GM19372 (cell line): Measurements from ENCODE around the gene DERA.
"Not testable (repeated sequence)": the region's sequence is repeated elsewhere in the genome, so short reads cannot be mapped to it uniquely, and the experiment has no call there.

ENCODE experiments used
- ATAC-seq: cut with Tn5 transposase; IDR thresholded peaks from one replicate; pipeline ENCODE4 v1.9.1; 2021; ENCODE audit warnings: mild to moderate bottlenecking, low read depth, moderate library complexity; ENCODE audit not compliant: unreplicated experiment

DERA gene

DNA sequence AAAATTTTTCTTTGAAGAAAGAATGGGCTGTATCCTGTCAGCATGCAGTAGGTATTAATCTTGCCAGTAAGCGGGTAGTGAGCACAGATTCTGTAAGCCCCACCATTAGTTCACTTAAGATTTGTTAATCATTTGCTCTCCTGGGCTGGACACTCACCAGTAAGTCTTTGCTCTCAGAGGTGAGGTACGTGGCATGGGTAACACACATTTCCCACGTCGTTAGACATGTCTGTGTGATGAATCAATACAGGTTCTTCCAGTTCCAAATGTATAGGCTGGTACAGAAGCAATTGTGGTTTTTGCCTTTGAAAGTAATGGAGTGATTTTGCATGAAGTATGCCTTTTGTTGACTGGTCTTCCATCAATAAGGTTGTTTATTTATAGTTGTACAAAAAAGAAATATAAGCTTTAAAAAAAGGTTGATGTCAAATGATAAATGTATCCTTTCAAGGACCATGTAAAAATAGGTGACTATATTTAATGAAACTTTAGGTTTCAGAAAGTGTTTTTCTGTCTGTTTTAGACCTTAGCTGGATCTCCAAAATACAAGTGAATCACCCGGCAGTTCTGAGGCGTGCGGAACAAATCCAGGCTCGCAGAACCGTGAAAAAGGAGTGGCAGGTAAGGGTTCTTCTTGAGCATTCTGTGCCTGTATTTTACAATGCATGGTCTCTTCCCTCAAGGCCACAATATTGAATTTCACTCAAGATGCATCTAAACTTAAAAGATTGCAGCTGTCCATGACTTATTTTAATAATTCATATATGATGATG lies 45.5 kb downstream of the DERA start:
- no peak for ATAC-seq

DNA sequence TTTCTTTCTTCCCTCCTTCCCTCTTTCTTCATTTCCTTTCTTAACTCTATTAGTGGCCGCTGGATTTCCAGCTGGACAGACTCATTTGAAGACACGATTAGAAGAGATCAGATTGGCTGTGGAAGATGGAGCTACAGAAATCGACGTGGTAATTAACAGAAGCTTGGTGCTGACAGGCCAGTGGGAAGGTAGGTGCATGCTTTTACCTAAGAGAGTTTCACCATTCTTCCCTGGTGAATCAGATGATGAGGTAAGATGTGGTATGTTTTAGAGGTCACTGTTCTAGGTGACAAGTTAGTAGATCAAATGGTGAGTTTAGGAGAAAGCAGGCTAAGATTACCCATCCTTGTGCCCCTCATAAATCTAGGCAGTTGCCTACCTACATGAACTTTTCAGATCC lies 51.6 kb downstream of the DERA start:
- ATAC-seq = no peak

- no peak for ATAC-seq
Observed at GRCh38 chr12:15963271-15963670, 52.1 kb downstream of the DERA start.

GRCh38 chr12:15966426-15966825 lies 55.3 kb downstream of the DERA start:
- ATAC-seq = no peak

DNA sequence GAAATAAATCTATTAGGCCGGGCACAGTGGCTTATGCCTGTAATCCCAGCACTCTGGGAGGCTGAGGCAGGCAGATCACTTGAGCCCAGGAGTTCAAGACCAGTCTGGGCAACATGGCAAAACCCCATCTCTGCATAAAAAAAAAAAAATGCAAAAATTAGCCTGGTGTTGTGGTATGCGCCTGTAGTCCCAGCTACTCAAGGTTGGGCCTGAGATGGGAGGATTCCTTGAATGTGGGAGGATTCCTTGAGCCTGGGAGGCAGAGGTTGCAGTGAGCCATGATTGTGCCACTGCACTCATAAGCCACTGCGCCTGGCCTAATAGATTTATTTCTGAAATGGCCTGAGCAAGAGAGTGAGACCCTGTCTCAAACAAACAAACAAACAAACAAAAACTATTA lies 55.9 kb downstream of the DERA start:
- ATAC-seq = not testable (repeated sequence)

DNA sequence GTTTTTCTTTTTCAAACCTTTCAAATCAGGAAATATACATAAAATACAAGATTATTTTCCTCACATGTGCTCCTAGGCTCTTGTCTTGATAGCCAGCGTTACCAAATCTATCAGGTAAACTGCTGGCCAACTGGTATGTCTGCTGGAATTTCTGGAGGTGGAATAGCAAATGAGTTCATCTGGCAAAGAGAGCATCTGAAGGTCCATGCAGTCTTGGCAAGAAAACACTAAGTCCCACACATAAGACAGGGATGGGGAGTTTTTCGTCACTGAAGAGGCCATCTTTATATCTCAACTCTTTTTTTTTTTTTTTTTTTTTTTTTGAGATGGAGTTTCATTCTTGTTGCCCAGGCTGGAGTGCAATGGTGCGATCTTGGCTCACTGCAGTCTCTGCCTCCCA lies 60.1 kb downstream of the DERA start:
- ATAC-seq = no peak

- ATAC-seq = no peak
Observed at GRCh38 chr12:15972894-15973293, 61.8 kb downstream of the DERA start.

DNA sequence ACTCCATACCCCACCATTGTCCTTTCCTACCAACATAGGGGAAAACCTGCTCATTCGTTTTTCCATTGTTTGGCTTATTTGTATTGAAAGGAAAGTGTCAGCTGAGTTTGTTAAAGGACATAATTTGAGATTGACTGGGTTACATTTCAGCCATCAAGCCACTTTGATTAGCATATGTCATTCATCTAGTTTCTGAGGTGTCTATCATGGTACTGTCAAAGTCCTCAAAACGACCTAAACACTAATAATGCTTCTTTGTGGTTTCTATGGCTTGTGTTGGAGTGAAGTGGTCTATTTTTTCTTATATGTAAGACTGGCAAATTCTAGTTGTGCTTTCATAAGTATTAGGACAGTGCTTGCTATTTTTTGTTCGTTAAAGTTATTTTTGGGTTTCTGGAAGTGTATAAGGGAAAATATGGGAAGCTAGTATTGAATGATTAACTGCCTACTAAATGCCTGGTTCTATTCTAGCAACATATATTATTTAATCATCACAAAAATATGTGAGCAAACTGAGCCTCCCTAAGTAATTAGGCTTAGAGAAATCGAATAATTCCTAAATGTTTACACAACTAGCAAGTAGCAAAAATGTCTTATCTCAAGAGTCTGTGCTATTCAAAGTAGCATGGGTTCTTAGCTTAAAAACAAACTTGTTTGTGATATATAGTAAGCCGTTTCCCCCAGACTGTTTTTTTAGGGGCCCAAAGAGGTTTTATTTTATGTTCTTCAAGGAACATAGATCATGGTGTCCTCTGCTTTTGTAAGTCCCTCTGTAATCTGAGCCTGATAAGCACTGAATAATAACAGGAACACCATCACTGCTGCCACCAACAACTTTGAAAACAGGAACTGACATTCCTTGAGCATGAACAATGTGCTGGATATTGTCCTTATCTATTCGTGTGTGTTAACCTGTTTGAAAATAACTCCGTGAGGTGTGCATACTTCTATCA lies 67.1 kb downstream of the DERA start:
- ATAC-seq = no peak

DNA sequence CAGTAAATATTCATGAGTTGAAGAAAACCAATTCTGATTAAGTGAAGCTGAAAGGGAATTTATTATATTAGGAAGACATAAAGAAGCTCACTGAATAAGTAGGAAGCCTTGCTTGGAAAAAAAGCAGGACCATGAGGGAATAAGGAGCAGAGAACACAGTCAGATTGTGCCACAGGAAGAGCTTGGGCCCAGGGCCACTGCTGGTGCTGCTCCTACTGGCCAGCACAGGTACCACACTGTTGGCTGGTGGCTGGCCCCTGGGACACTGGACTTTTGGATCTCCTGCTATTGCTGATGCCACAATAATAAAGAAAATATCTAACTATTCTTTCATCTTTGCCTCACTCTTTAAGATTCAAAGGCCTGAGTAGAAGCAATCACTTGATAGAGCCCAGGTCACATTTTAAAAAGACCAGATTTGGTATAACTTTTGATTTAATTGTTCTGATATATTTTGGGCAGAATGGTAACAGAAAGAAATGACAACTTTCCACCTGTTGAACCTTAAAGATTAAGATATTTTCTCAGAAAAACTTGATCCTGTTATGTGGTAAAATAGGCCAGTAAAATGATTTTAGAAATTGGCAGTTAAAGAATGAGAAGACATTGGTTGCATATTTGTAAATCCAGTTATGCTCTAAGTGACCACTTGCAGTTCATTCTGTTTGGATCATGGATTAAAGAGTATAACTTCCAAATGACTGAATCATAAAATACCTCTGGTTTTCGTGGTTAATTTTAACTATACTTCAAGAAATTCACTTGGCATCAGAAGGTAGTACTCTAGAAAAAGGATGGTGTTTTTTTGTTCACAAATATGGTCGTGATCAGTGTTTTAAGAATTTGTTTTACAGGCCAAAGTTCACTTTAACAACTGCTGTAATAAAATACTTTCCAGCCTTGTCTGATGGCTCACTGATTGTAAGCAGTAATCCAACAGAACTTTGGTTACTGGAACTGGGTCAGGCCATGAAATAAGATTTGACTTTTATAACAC lies 68.3 kb downstream of the DERA start:
- peak; percentile 75 for ATAC-seq

- no peak for ATAC-seq
Observed at GRCh38 chr12:15982071-15982470, 70.9 kb downstream of the DERA start.

GRCh38 chr12:15982471-15982870 lies 71.3 kb downstream of the DERA start:
- ATAC-seq = no peak

- no peak for ATAC-seq
Observed at GRCh38 chr12:15982921-15983320, 71.8 kb downstream of the DERA start.

GRCh38 chr12:15984097-15984800 lies 73.1 kb downstream of the DERA start:
- ATAC-seq = no peak

DNA sequence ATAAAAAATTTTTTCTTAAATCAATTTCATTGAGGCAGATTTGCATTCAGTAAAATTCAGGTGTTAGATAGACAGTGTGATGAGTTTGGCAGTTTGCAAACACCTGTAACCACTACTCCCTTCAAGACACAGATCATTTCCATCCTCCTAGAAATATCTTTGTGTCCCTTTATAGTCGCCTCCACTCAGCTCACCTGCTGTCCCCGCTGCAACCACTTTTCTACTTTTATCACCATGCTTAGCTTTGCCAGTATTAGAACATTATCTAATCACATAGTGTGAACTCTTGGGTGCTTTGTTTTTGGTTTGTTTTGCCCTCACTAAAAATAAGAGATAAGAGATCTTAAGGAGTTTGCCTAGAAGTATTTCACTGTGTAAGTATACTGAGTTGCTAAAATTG lies 73.8 kb downstream of the DERA start:
- no peak for ATAC-seq

DNA sequence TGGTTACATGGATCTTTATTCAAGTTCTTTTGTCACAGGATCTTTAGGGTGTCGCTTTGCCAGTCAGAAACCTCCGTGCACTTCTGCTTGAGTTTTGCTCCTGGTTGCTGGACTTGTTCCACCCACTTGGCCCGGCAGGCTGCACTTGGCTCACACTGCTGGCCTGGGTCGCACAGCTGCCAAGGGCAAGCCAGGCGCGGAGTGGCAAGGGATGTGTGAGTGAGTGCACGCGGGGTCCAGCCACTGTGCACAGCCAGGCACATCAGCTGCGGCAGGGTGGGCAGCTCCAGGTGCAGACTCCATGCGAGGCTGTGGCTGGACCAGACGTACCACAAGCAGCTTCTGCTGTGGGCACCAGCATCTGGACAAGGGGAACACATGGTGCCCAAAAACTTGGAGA lies 76.6 kb downstream of the DERA start:
- ATAC-seq = no peak

GRCh38 chr12:15988983-15989755 lies 78.0 kb downstream of the DERA start:
- no peak for ATAC-seq

DNA sequence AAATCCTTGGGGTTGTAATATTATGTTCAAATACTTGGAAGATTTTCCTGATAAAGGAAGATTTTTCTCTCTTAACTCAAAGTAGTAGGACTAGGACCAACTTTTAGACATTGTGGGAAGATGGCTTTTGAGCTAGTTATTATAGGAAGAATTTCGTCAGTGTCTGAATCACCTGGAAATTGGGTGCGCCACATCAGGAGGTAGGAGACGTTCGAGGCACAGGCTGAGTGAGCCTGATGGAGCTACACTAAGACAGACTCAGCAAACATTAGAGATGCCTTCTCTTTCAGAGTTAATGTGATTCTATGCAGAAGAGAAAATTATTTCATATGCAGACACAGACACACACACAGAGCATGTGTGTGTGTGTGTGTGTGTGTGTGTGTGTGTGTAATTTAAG lies 84.7 kb downstream of the DERA start:
- ATAC-seq = no peak

- no peak for ATAC-seq
Observed at GRCh38 chr12:15996254-15996653, 85.1 kb downstream of the DERA start.

DNA sequence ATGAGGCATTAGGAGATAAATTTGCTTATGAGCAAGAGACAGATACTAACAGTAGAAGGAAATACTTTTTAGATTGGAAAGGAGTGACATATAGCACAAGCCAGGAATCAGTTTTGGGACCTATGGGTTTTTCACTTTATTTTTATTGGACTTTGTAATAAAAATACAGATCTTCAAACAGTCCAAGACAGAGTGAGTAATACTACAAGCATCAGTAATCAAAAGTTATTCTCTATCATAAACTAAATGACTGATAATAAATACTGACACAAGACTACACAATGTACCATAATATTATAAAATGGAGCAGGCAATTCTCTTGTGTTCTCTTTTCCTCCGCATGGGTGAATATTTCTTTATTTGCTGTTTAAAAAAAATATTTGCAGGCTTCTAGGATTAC lies 85.8 kb downstream of the DERA start:
- no peak for ATAC-seq
